T-helper 17 cell (primary cell): ENCODE measurements around the gene COL13A1. TPM values are rescaled to one million over a fixed set of nuclear protein-coding genes. Genes with fewer than 3 reads are reported as not detected.
A peak's percentile ranks its signal among the peaks of the same experiment; 100 is the strongest.

Experiments used
- ATAC-seq: fragments of 150-1000 bp; cut with Tn5 transposase; 2 replicates; pipeline ENCODE4 v1.10.0; 2021; ENCODE audit warnings: mild to moderate bottlenecking, moderate library complexity
- DNase-seq, 3 donors: peaks; one replicate each; pipeline versions ENCODE4 v3.0.0 to v3.0.0-alpha.2; 2020 to 2021
- H3K9me3 ChIP-seq: one replicate; pipeline ENCODE4 v1.7.0; 2013; ENCODE audit warnings: low read length, mild to moderate bottlenecking; ENCODE audit not compliant: control insufficient read depth, poor library complexity, severe bottlenecking
- H3K27ac Mint-ChIP-seq: one replicate; pipeline ENCODE4 v1.8.0; 2022; ENCODE audit warnings: mild to moderate bottlenecking, moderate library complexity, mixed read lengths
- H3K27me3 Mint-ChIP-seq: one replicate; pipeline ENCODE4 v1.8.0; 2022; ENCODE audit warnings: mixed read lengths
- H3K36me3 Mint-ChIP-seq: one replicate; pipeline ENCODE4 v1.8.0; 2022; ENCODE audit warnings: low read depth, mixed read lengths
- H3K4me1 Mint-ChIP-seq: one replicate; pipeline ENCODE4 v1.8.0; 2022; ENCODE audit warnings: mild to moderate bottlenecking, mixed read lengths
- H3K4me3 Mint-ChIP-seq: one replicate; pipeline ENCODE4 v1.8.0; 2022; ENCODE audit warnings: mild to moderate bottlenecking, moderate library complexity, mixed read lengths
- total RNA-seq, 4 donors: library from RNA in 2 of 4; stranded (reverse) in 2 of 4; gene quantifications; one replicate each; pipeline ENCODE4 v1.2.3 and lab custom pipeline; 2022 to 2026

The COL13A1 gene
- total RNA-seq, 2 donors from 2014 or later, result not detected

DNA sequence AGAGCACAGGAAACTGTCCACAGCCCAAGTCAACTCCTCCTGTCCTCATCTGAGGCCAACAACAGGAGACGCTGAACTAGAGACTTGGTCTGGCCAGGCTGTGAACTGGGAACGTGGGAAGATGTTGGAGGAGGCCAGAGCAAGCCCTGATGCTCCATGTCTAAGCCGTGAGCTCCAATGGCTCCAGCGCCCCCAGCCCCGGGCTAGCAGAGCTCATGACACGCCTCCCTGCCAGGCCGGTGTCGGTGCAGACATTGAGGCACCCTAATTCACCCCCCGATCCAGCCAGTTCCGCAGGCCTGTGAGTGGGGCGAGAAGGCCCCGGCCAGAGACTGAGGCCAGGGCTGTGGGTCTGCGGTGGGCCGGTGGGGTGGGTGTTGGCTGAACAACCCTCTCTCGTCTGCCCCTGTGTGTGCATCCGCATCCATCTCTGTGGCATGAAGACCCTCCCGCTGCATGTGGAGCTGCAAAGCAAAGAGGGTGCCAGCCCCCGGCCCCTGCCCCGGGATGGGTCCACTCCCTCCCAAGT, 141.7 kb downstream of the COL13A1 start:
- Mint-ChIP-seq H3K36me3 (no peaks in the 10 kb centered on the region), H3K27me3 (peaks cover 22% of the 10 kb centered on the region), H3K4me1 (no peaks in the 10 kb centered on the region), H3K4me3 (no peak overlapping the region), H3K27ac (no peak overlapping the region)
- ATAC-seq (no peak), DNase-seq (no peak)
- H3K9me3 ChIP-seq, result no peaks in the 10 kb centered on the region

DNA sequence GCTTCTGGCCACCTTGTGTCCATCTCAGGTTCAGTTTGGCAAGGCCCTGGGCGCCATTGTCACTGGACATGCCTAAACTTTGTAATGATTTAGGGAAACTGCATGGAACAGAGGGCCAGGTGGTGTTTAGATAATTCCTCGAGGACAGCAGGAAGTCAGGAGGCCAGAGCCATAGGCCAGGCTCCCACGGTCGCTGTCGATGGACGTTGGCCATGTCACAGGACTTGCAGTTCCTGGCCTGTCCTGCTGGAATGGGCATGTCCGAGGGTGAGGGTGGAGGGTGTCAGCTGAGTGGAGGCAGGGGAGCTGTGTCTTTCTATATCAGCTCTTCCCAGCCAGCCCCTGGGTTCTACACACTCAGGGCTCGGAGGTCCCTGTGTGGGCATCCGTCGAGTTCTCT, 143.1 kb downstream of the COL13A1 start:
- H3K36me3 Mint-ChIP-seq, result no peaks in the 10 kb centered on the region

DNA sequence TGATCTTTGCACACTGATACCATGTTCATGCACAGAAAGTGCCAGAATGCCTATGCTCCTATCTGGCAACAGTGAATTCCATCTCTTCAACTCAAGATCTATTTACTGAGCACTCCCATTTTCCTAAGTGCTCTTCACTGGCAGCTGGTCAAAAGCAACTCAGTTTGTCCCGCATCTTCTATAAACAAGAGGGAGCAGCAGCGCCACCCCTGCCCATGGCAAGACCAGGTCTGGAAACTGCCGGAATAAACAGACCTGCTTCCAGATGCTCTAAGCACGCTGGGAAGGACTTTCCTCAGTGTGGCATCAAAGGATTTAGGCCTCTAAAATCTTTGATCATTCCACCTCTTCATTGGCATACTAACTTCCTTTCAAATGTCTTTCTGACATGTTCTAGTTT, 146.6 kb downstream of the COL13A1 start:
- Mint-ChIP-seq H3K27me3 (peaks cover 24% of the 10 kb centered on the region), H3K27ac (peak overlapping the region; percentile 21), H3K36me3 (no peaks in the 10 kb centered on the region), H3K4me1 (no peaks in the 10 kb centered on the region), H3K4me3 (no peak overlapping the region)
- no peaks in the 10 kb centered on the region for H3K9me3 ChIP-seq
- DNase-seq, result no peak
- no peak for ATAC-seq

More for the DNA sequence above, 143.1 kb downstream of the COL13A1 start:
- ATAC-seq, result no peak
- H3K4me1 Mint-ChIP-seq, result no peaks in the 10 kb centered on the region
- no peak overlapping the region for H3K4me3 Mint-ChIP-seq
- no peak overlapping the region for H3K27ac Mint-ChIP-seq
- H3K27me3 Mint-ChIP-seq, result peaks cover 29% of the 10 kb centered on the region
- no peak for DNase-seq
- H3K9me3 ChIP-seq, result no peaks in the 10 kb centered on the region

DNA sequence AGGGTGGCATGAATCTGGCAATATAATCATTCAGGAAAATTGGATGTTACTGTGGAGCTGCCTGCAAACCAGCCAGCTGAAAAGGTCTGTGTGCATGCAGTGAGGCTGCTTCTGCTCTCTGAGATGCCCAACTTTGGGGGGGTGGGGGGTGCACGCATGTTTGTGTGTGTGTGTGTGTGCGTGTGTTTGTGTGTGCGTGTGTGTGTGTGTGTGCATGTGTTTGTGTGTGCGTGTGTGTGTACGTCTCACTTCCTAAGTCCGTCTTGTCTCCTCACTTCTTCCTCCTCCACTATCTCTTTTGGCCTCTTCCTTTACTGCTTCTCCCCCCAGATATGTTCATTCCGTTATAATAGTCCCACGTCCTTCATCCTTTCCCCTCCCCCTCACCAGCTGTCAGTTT, 148.1 kb downstream of the COL13A1 start:
- peaks cover 31% of the 10 kb centered on the region for H3K27me3 Mint-ChIP-seq
- H3K4me3 Mint-ChIP-seq, result no peak overlapping the region
- no peaks in the 10 kb centered on the region for H3K9me3 ChIP-seq
- ATAC-seq (no peak), DNase-seq (no peak)
- H3K4me1 Mint-ChIP-seq, result no peaks in the 10 kb centered on the region
- no peaks in the 10 kb centered on the region for H3K36me3 Mint-ChIP-seq
- H3K27ac Mint-ChIP-seq, result no peak overlapping the region

DNA sequence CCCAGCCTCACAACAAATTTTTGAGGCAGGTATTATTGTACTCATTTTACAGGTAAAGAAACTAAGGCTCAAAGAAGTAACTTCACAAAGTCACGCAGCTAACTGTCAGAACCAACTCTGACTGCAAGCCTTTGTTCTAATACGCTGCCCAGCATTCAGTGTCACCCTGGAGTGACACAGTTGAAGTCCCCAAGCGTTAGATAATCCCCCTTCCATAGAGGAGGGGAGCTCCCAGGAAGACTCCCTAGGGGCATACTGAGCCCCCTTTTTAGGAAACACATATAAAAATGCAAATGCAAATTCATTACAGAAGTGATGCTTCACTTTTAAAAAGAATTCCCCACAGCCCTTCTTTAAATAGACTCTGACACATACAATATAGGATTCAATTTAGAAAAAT, 150.0 kb downstream of the COL13A1 start:
- no peak overlapping the region for H3K4me3 Mint-ChIP-seq
- no peaks in the 10 kb centered on the region for H3K36me3 Mint-ChIP-seq
- ATAC-seq (no peak), DNase-seq (no peak)
- H3K9me3 ChIP-seq, result no peaks in the 10 kb centered on the region
- H3K27ac Mint-ChIP-seq, result no peak overlapping the region
- H3K27me3 Mint-ChIP-seq, result peaks cover 49% of the 10 kb centered on the region
- peaks cover 3% of the 10 kb centered on the region for H3K4me1 Mint-ChIP-seq

DNA sequence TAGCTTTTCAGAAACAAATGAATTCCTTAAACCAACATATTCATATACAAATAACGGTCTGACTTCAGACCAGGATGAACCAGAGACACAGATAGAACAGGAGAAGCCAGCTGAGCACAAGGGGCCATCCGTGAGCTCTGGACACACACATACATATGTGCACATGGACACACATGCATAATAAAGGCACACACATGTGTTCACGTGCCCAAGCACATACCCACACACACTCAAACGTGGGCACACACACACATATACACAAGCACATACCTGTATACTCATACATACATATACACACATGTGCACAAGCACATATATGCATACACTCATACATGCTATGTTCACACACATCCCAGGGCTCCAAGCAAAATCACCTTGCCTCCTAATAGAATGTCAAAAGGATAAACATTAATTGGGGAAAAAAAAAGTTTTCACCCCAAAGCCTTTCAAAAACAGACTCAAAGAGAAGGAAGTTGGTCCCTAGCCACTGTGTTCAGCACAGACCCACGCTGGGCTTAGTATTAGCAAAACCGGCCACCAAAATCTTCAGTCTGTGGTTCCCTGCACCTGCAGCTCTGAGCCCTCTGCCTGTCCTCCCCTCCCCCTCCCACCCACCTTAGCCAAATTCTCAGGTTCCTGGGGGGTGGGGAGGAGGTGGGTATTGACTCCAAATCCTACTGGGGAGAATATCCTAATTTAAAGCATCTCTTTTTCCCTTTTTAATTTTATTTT, 150.5 kb downstream of the COL13A1 start:
- ATAC-seq, result no peak

DNA sequence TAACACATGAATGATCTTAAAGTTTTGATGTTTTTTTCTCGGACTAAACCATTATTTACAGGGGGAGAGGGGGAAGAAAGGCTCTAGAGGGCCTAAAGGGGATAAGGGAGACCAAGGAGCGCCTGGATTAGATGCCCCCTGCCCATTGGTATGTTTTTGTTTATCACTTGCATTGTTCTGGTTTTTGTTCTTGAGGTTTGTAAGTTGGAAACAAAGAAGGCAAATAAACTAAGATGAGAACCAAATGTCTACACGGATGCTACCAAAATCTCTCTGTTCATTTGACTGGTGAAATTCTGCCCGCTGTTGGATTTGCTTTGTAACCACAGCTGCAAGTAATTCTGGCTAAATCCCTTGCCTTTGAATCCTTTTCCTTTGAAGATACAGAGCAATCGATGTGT, 151.1 kb downstream of the COL13A1 start:
- DNase-seq (no peak), ATAC-seq (no peak)
- Mint-ChIP-seq H3K36me3 (no peaks in the 10 kb centered on the region), H3K27me3 (peaks cover 61% of the 10 kb centered on the region), H3K4me1 (peaks cover 3% of the 10 kb centered on the region), H3K4me3 (no peak overlapping the region), H3K27ac (no peak overlapping the region)
- H3K9me3 ChIP-seq, result no peaks in the 10 kb centered on the region

More for the DNA sequence above, 150.5 kb downstream of the COL13A1 start:
- Mint-ChIP-seq H3K4me3 (no peak overlapping the region), H3K27me3 (peaks cover 55% of the 10 kb centered on the region), H3K4me1 (peaks cover 3% of the 10 kb centered on the region), H3K36me3 (no peaks in the 10 kb centered on the region), H3K27ac (no peak overlapping the region)
- DNase-seq, result no peak
- H3K9me3 ChIP-seq, result no peaks in the 10 kb centered on the region

DNA sequence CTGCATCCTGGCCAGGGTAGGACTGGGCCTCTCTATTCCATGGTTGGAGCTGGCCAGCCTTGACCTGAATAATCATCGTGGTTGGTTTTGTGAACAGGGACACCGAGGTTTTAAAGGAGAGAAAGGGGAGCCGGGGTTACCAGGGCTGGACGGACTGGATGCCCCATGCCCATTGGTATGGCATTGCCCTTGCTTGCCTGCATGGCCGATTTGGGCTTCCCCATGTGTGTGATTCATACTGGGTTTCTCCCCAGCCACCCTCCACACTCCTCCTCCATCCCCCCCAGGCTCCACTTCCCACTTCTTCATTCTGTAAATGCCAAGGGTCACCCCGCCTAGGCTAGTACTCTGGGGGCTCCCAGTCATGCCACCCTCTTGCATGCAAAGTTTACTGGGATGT, 152.1 kb downstream of the COL13A1 start:
- no peaks in the 10 kb centered on the region for H3K36me3 Mint-ChIP-seq
- H3K27me3 Mint-ChIP-seq, result peaks cover 66% of the 10 kb centered on the region
- H3K4me3 Mint-ChIP-seq, result no peak overlapping the region
- no peak for DNase-seq
- no peak for ATAC-seq
- H3K27ac Mint-ChIP-seq, result no peak overlapping the region
- no peaks in the 10 kb centered on the region for H3K9me3 ChIP-seq
- peaks cover 3% of the 10 kb centered on the region for H3K4me1 Mint-ChIP-seq

DNA sequence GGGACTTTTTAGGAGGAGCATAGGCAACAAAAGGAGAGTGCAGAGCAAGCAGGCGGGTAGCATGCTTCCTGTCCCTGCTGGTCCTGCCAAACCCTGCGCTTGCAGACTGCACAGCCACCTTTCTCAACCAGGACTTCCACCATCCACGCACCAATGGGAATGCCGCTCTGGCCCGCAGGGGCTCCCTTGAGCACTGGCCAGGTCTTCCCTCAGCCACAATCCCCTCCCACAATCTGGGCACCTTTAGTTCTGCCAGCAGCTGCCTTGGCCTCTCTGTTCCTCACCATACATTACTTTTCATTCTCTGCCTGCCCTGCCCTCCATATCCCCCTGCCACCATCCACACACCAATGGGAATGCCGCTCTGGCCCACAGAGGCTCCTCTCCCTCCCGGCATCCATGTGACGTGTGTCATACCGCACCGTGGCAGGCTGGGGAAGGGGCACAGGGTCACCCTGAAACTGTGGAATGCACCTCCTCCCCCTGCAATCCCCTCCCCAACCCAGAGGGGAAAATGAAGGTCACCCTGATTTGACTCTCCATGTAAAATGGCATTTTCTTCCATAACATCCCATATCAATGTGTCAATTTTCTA, 153.6 kb downstream of the COL13A1 start:
- no peak for DNase-seq
- Mint-ChIP-seq H3K4me1 (peaks cover 3% of the 10 kb centered on the region), H3K27me3 (peaks cover 58% of the 10 kb centered on the region), H3K36me3 (no peaks in the 10 kb centered on the region), H3K4me3 (no peak overlapping the region), H3K27ac (no peak overlapping the region)
- no peaks in the 10 kb centered on the region for H3K9me3 ChIP-seq
- no peak for ATAC-seq

DNA sequence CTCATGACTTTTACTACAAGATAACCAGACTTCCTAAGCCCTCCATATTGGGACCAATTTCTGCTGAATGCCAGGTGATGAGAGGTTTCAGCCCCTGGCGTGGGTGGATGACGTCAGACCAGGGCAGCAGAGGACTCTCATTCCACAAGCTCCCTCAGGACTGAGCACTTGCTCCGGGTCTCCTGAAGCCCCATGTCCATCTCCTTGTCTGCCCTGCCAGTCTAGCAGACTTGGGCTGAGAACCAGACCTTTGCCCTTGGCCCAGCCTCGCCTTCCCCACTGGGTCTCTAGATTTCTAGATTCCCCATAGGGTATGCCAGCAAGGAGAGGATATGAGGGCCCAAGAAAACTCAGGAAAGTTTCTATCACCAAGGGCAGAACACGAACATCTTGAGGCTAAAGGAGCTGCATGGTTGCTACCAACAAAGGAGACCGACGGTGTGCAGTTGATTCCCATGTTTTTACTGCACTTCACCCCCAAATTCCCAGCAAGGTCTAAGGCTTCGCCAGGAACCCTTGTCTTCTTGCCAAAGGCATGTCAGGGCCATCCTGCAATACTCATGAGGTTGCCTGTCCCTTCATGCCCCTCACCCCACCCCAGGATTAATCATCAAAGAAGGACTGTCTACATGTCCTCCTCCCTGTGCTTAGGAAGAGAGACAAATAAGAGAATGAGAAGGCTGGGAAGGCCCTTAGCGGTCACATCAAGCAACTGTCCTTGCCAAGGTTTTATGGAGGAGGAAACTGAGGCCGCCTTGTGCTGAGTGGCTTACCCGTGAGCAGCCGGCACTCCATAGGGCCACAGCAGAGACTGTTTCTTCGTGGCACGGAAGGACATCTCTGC, 154.4 kb downstream of the COL13A1 start:
- Mint-ChIP-seq H3K27me3 (peaks cover 58% of the 10 kb centered on the region), H3K4me3 (no peak overlapping the region), H3K27ac (no peak overlapping the region), H3K4me1 (peaks cover 3% of the 10 kb centered on the region), H3K36me3 (no peaks in the 10 kb centered on the region)
- DNase-seq (no peak), ATAC-seq (no peak)
- no peaks in the 10 kb centered on the region for H3K9me3 ChIP-seq

DNA sequence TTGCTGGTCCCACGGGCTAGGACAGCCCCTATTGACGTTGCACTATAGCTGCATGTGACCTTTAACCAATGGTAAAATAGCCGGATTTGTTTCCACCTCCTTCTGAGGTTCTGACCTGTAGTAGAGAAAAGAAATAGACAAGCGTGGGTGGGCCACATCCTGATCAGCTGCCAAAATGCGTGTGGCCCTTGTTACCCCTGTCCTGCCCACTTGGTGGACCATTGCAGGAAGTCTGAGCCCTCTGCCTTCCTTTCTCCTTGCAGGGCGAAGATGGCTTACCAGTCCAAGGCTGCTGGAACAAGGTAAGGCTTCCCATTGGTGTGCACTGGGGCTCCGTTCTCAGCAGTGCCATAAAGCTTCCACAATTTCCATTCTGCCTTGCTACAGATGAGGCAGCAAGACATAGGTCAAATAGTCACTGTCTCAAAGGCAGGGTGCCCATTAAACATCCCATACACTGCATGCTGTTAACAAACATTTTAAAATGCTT, 155.1 kb downstream of the COL13A1 start:
- no peak for DNase-seq
- ATAC-seq, result no peak
- peaks cover 58% of the 10 kb centered on the region for H3K27me3 Mint-ChIP-seq
- H3K36me3 Mint-ChIP-seq, result no peaks in the 10 kb centered on the region
- H3K27ac Mint-ChIP-seq, result no peak overlapping the region
- H3K4me3 Mint-ChIP-seq, result no peak overlapping the region
- peaks cover 5% of the 10 kb centered on the region for H3K4me1 Mint-ChIP-seq
- H3K9me3 ChIP-seq, result no peaks in the 10 kb centered on the region

DNA sequence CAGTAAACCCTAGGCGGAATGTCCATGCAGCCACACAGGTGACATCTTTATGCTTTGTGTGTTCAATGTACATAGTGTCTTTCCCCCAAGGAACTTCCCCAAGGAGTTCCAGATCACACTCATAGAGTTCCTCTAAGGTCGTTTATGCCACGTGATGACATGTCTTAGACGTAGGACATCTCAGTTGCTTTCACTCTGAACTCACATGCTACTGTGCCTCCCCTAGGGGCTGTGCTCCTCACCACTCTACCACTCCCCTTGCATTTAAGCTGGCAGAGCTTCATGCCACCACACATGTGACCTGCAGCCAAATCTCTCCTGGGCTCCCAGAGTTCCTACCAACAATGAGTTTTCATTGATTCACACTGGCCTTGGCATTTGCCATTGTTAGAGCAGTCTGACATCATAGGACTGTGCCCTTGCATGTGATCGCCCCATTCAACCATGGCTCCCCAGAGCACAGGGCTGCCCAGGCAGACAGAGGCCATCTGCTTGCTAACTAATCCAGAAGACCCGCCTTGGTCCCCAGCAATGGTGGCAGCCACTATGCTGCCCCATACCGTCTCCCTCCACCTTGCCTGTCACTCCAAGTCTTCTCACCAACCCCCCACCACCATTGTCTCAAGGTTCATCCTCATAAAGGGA, 155.7 kb downstream of the COL13A1 start:
- DNase-seq, result no peak
- Mint-ChIP-seq H3K4me1 (peaks cover 5% of the 10 kb centered on the region), H3K27ac (no peak overlapping the region), H3K36me3 (no peaks in the 10 kb centered on the region), H3K27me3 (peaks cover 59% of the 10 kb centered on the region), H3K4me3 (no peak overlapping the region)
- no peaks in the 10 kb centered on the region for H3K9me3 ChIP-seq
- ATAC-seq, result no peak
